Ovary (tissue), 9 donors: Measurements from ENCODE around the gene PLPP6. TPM values are rescaled to one million over a fixed set of nuclear protein-coding genes. Genes with fewer than 3 reads are reported as not detected.

Source experiments
- DNase-seq, 5 donors: peaks; one replicate each; pipeline ENCODE4 v3.0.0-alpha.2; 2019 to 2020
- H3K27ac ChIP-seq, 2 donors: fragments of 200-600 bp; one replicate each; pipeline versions ENCODE4 v1.5.1 to v1.8.0; 2019 to 2022
- H3K27me3 ChIP-seq: fragments of 200-600 bp; one replicate; pipeline ENCODE4 v1.8.0; 2022
- H3K36me3 ChIP-seq: fragments of 200-600 bp; sonication (generic); one replicate; pipeline ENCODE4 v1.5.1; 2019
- H3K4me1 ChIP-seq: one replicate; pipeline ENCODE4 v1.8.1; 2013; ENCODE audit warnings: mild to moderate bottlenecking, moderate library complexity; ENCODE audit not compliant: insufficient read depth
- H3K4me3 ChIP-seq: fragments of 200-600 bp; sonication (generic); one replicate; pipeline ENCODE4 v1.5.1; 2017
- H3K9me3 ChIP-seq, 2 donors: fragments of 200-600 bp in 1 of 2; sonication (generic) in 1 of 2; one replicate each; pipeline versions ENCODE4 v1.5.1 to v1.8.1; 2013 to 2019; ENCODE audit warnings: mild to moderate bottlenecking in 1 of 2, moderate library complexity in 1 of 2
- CTCF ChIP-seq, 3 donors: fragments of 450-650 bp in 2 of 3; fragments of 200-600 bp in 1 of 3; IDR thresholded peaks; one replicate each; pipeline versions ENCODE4 v1.5.1 to v1.8.0; 2016 to 2022; ENCODE audit warnings: antibody characterized with exemption in 3 of 3, mild to moderate bottlenecking in 1 of 3
- EP300 ChIP-seq: sonication (generic); formaldehyde crosslinking; IDR thresholded peaks from one replicate; pipeline ENCODE4 v1.6.1; 2017; ENCODE audit warnings: antibody characterized with exemption
- POLR2A ChIP-seq: fragments of 450-650 bp; IDR thresholded peaks from one replicate; pipeline ENCODE4 v1.6.1; 2017; ENCODE audit warnings: antibody characterized with exemption, mild to moderate bottlenecking, moderate library complexity
- WGBS, 3 donors: extraction: QIAGEN DNeasy Blood & Tissue Kit in 1 of 3; methylation state at CpG; one replicate each; pipeline versions ENCODE4 v1.1.5 to v1.1.7; 2013 to 2017; 5-methylcytosine and 5-hydroxymethylcytosine counted together
- intact Hi-C, 4 donors: fragments of 100-400 bp; cut with DNase I; formaldehyde crosslinking; loops; one replicate each; pipeline versions ENCODE4 v1.11.0 to v1.15.1; 2022 to 2023
- polyA plus RNA-seq, 2 donors: library from polyadenylated mRNA; stranded (reverse); fragments of 200-250 nt in 1 of 2; fragments of 350-450 nt in 1 of 2; fragmentation: Illumina TruSeq in 1 of 2; extraction: RNeasy Lipid Tissue Mini Kit (QIAGEN cat#74804) in 1 of 2; gene quantifications; one replicate each; pipeline ENCODE4 v1.2.3, GENCODE V29; 2013 to 2014
- total RNA-seq, 7 donors: library from RNA; depleted of rRNA in 2 of 7; stranded (reverse); fragments of >200 nt in 2 of 7; fragmentation: NEBNext Ultra II Directional in 3 of 7; extraction: Animal tissue kit (Norgen Biotek cat#: 25700) in 3 of 7; gene quantifications; one replicate each; pipeline versions ENCODE4 v1.1.0 to v1.2.4, GENCODE V29; 2016 to 2023
- donor health status: DM: no; HTN: no; CAD: no; lungs with moderate emphysema.
- donor health status: DM: no; HTN: no; CAD: no.
- donor health status: Bipolar disorder and iron deficiency.
- donor health status: DM: yes; HTN: yes; CAD: no.
- donor health status: DM: no; HTN: no; CAD: no.
- donor health status: DM: yes; HTN: yes; CAD: no.

The PLPP6 gene
- total and polyA plus RNA-seq, 9 donors = 4.6 to 10.0 (median 5.3) TPM

- H3K4me1 ChIP-seq = peaks cover 6% of the 10 kb centered on the region
- no peaks in the 10 kb centered on the region for H3K36me3 ChIP-seq
- no peaks in the 10 kb centered on the region for H3K27me3 ChIP-seq
- H3K27ac ChIP-seq = no peak overlapping the region
- DNase-seq = no peak
- no peaks in the 10 kb centered on the region for H3K9me3 ChIP-seq
- WGBS, 3 donors = 82 to 91% (median 86%) methylated on average over 2 of the region's 2 CpGs
- intact Hi-C loops = loop anchor here (10.0 kb wide), 3 partner anchors 79 to 959 kb away; partner anchors contain the start of genes AK3 (in 2 of the 4) and RIC1 (in 1 of the 4)
- TF ChIP-seq CTCF (IDR thresholded peaks at IDR 0.05) (no peak), EP300 (no peak), POLR2A (no peak)
- peak overlapping the region; percentile 45 for H3K4me3 ChIP-seq
These were observed 3.3 kb downstream of the PLPP6 start for GRCh38 chr9:4665357-4665756.

GRCh38 chr9:4666042-4666699 lies 4.1 kb downstream of the PLPP6 start, which contains the start of gene SPATA6L:
SPATA6L (minus strand) TSS chr9:4666480; CDS start chr9:4666250, 230 bp downstream.
- Histone ChIP-seq H3K4me3 (peak within 1 kb of the TSS; percentile 45), H3K36me3 (no peaks in the 10 kb centered on the region), H3K27me3 (no peaks in the 10 kb centered on the region), H3K4me1 (peaks cover 6% of the 10 kb centered on the region), H3K9me3 (no peaks in the 10 kb centered on the region), H3K27ac (peak within 1 kb of the TSS in 1 of 2 donors; percentile 30)
- intact Hi-C loops = loop anchor here (10.0 kb wide), 3 partner anchors 79 to 959 kb away; partner anchors contain the start of genes AK3 (in 2 of the 4) and RIC1 (in 1 of the 4)
- DNase-seq = peak; percentile 65 to 81 (median 70)
- 1% methylated on average over 36 of the region's 36 CpGs for WGBS, 3 donors
- TF ChIP-seq EP300 (no peak), CTCF (IDR thresholded peaks at IDR 0.05) (no peak), POLR2A (no peak)

GRCh38 chr9:4667681-4668080 lies 5.6 kb downstream of the PLPP6 start:
- no peak overlapping the region for H3K27ac ChIP-seq
- TF ChIP-seq POLR2A (no peak), CTCF (IDR thresholded peaks at IDR 0.05) (no peak), EP300 (no peak)
- peaks cover 6% of the 10 kb centered on the region for H3K4me1 ChIP-seq
- H3K9me3 ChIP-seq = no peaks in the 10 kb centered on the region
- DNase-seq = no peak
- H3K27me3 ChIP-seq = no peaks in the 10 kb centered on the region
- H3K36me3 ChIP-seq = no peaks in the 10 kb centered on the region
- WGBS, 3 donors = 96 to 100% (median 98%) methylated on average over 1 of the region's 1 CpG
- H3K4me3 ChIP-seq = no peak overlapping the region
- intact Hi-C loops = loop anchor here (10.0 kb wide), 3 partner anchors 77 to 957 kb away; partner anchors contain the start of genes AK3 (in 2 of the 4) and RIC1 (in 1 of the 4)

- intact Hi-C loops = loop anchor here (10.0 kb wide), 3 partner anchors 76 to 956 kb away; partner anchors contain the start of genes AK3 (in 2 of the 4) and RIC1 (in 1 of the 4)
- Histone ChIP-seq H3K27ac (no peak overlapping the region), H3K36me3 (no peaks in the 10 kb centered on the region), H3K4me1 (no peaks in the 10 kb centered on the region), H3K27me3 (no peaks in the 10 kb centered on the region), H3K4me3 (no peak overlapping the region), H3K9me3 (no peaks in the 10 kb centered on the region)
- TF ChIP-seq EP300 = no peak
- no peak for TF ChIP-seq POLR2A
- TF ChIP-seq CTCF (IDR thresholded peaks at IDR 0.05) = no peak
- WGBS, 3 donors = 76 to 82% (median 77%) methylated on average over 2 of the region's 2 CpGs
- no peak for DNase-seq
These were observed 6.5 kb downstream of the PLPP6 start for GRCh38 chr9:4668604-4669003.
